Thymus (tissue), 11 donors: ENCODE results near the gene HOXB3. TPM values are rescaled to one million over a fixed set of nuclear protein-coding genes. Genes with fewer than 3 reads are reported as not detected.

ENCODE experiments used
- DNase-seq, 9 donors: peaks; one replicate each; pipeline ENCODE4 v3.0.0-alpha.2; 2013; ENCODE audit warnings: low spot score in 9 of 9, low read depth in 6 of 9, missing footprints in 1 of 9
- H3K27ac ChIP-seq, 2 donors: one replicate each; pipeline ENCODE4 v1.5.1; 2013; ENCODE audit warnings: control low read depth in 1 of 2, low read depth in 1 of 2, low read length in 1 of 2, mild to moderate bottlenecking in 1 of 2, moderate library complexity in 1 of 2
- H3K27me3 ChIP-seq, 2 donors: one replicate each; pipeline ENCODE4 v1.5.1; 2013; ENCODE audit warnings: low read length in 1 of 2; ENCODE audit not compliant: control insufficient read depth in 2 of 2, insufficient read depth in 1 of 2
- H3K36me3 ChIP-seq, 2 donors: one replicate each; pipeline ENCODE4 v1.5.1; 2013; ENCODE audit warnings: low read length in 1 of 2, mild to moderate bottlenecking in 1 of 2, moderate library complexity in 1 of 2; ENCODE audit not compliant: control insufficient read depth in 2 of 2, insufficient read depth in 2 of 2
- H3K4me1 ChIP-seq, 2 donors: one replicate each; pipeline ENCODE4 v1.5.1; 2013; ENCODE audit warnings: low read length in 2 of 2; ENCODE audit not compliant: control insufficient read depth in 2 of 2, insufficient read depth in 2 of 2
- H3K4me3 ChIP-seq, 2 donors: one replicate each; pipeline ENCODE4 v1.5.1; 2013; ENCODE audit warnings: low read length in 2 of 2, control low read depth in 1 of 2, mild to moderate bottlenecking in 1 of 2
- H3K9me3 ChIP-seq, 2 donors: one replicate each; pipeline ENCODE4 v1.5.1; 2013; ENCODE audit warnings: low read length in 1 of 2, mild to moderate bottlenecking in 1 of 2; ENCODE audit not compliant: control insufficient read depth in 2 of 2, insufficient read depth in 1 of 2
- WGBS: extraction: QIAGEN DNeasy Blood & Tissue Kit; methylation state at CpG from one replicate; pipeline ENCODE4 v1.1.7; 2013; 5-methylcytosine and 5-hydroxymethylcytosine counted together
- polyA plus RNA-seq: library from polyadenylated mRNA; stranded (reverse); fragments of 200-250 nt; gene quantifications from one replicate; pipeline ENCODE4 v1.2.3, GENCODE V29; 2013
- total RNA-seq: library from RNA; stranded (reverse); fragments of 120-200 nt; gene quantifications from one replicate; pipeline ENCODE4 v1.2.4, GENCODE V29; 2013
- donor health status: healthy.

The HOXB3 gene
- total and polyA plus RNA-seq, 2 donors = 1.5 to 3.3 TPM

DNA sequence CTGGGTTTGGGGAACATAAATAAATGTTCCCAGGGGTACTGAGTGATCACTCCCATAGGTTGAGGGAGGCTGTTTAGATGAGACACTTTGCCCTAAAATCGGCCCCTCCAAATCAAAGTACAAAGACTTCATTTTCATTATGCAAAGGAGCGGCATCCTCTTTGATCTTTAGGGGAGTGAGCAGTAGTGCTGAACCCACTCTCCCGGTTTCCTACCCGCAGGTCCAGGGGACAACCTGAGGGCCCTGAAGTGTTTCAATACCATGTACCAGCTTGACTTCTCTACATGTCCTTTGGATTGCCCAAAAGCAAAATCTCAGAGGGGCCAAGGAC lies 11.1 kb upstream of the HOXB3 start:
- 88% methylated on average over 4 of the region's 4 CpGs for WGBS
- H3K4me1 ChIP-seq = peaks cover 0 to 20% of the 10 kb centered on the region in 2 donors
- no peak for DNase-seq
- H3K36me3 ChIP-seq = no peaks in the 10 kb centered on the region
- H3K27me3 ChIP-seq = peaks cover 97 to 100% of the 10 kb centered on the region in 2 donors
- H3K27ac ChIP-seq = no peak overlapping the region
- H3K9me3 ChIP-seq = peaks cover 0 to 25% of the 10 kb centered on the region in 2 donors
- H3K4me3 ChIP-seq = no peak overlapping the region

DNA sequence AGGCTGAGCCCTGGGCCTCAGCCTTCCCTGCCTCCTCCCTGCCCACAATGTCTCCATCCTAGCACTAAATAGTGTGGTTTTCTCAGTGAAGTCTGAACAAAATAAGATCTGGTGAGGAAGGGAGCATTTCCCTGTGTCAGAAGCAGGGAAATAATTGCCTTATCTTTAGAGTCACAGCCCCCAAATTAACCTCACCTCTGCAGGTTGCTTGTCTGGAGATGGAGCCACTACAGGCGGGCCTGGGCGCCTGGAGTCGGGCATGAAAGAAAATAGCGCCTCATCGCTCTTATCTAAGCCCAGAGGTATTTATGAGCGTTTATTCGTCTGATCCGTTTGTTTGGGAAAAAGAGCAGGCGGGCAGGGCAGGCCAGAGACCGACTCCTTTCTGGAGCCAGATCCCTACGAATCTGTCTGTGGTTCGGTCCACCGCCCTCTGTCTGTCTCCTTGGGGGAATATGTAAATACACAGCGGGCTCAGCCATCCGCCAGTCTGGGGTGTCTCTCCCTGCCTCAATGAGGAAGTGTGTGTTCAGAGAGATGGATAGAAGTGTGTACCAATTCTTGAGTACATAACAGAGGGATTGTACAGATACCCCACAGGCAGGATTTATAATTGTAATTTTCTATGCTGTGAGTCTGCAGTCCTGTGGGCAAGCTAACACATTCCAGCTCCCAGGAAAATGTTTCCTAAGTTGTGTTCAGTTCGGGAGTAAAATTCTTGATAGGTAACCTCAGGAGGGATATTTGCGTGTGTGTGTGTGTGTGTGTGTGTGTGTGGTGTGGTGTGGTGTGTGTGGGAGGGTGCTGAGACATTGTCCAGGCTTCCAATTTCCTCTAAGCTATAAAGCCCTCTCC lies 10.4 kb upstream of the HOXB3 start:
- H3K27ac ChIP-seq = no peak overlapping the region
- H3K9me3 ChIP-seq = peaks cover 0 to 25% of the 10 kb centered on the region in 2 donors
- H3K4me3 ChIP-seq = no peak overlapping the region
- peaks cover 97 to 100% of the 10 kb centered on the region in 2 donors for H3K27me3 ChIP-seq
- 93% methylated on average over 17 of the region's 17 CpGs for WGBS
- DNase-seq = no peak
- peaks cover 0 to 24% of the 10 kb centered on the region in 2 donors for H3K4me1 ChIP-seq
- H3K36me3 ChIP-seq = no peaks in the 10 kb centered on the region

DNA sequence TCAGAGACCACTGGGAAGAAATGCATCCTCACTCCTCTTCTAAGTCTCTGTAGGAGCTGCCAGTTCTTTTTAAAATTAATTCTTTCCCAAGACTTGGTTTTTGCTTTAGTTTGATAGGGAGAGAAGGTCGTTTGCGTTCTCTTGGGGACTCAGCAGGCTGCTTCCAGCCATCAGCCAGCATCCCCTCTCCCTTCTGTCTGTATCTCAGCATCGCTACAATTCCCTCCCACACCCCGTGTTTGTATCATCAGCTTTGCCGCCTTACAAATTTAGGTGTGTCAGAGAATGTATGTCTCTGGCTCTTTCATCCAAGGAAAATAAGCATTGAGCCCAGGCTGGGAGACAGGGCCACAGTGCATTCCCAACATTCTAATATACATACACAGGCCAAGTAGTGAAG lies 9.3 kb upstream of the HOXB3 start:
- DNase-seq = no peak
- no peak overlapping the region for H3K4me3 ChIP-seq
- 92% methylated on average over 5 of the region's 5 CpGs for WGBS
- H3K36me3 ChIP-seq = peaks cover 0 to 4% of the 10 kb centered on the region in 2 donors
- peaks cover 0 to 24% of the 10 kb centered on the region in 2 donors for H3K4me1 ChIP-seq
- H3K27ac ChIP-seq = no peak overlapping the region
- peaks cover 97 to 100% of the 10 kb centered on the region in 2 donors for H3K27me3 ChIP-seq
- peaks cover 0 to 25% of the 10 kb centered on the region in 2 donors for H3K9me3 ChIP-seq

DNA sequence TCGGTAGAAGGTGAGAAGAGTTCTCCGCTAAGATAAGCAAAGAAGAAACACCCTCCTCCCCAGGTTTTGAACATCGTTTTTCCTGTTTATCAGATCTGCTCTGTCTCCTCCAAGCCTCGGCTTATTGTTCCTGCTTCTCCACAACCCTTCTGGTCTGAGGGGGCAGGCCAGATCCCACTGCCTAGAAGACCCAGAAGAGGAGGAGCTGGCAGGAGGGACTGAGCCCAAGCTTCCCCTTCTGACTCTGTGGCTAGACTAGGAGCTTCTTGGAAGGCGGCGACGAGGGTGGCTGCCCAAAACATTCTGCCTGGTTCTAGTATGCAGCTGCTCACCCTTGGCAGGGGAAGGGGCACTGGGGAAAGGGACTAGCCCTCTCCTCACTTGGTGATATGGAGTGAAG lies 8.7 kb upstream of the HOXB3 start:
- H3K4me3 ChIP-seq = no peak overlapping the region
- H3K36me3 ChIP-seq = peaks cover 0 to 4% of the 10 kb centered on the region in 2 donors
- no peak for DNase-seq
- H3K9me3 ChIP-seq = peaks cover 0 to 19% of the 10 kb centered on the region in 2 donors
- H3K27me3 ChIP-seq = peaks cover 97 to 100% of the 10 kb centered on the region in 2 donors
- peaks cover 0 to 24% of the 10 kb centered on the region in 2 donors for H3K4me1 ChIP-seq
- WGBS = 73% methylated on average over 7 of the region's 7 CpGs
- no peak overlapping the region for H3K27ac ChIP-seq

DNA sequence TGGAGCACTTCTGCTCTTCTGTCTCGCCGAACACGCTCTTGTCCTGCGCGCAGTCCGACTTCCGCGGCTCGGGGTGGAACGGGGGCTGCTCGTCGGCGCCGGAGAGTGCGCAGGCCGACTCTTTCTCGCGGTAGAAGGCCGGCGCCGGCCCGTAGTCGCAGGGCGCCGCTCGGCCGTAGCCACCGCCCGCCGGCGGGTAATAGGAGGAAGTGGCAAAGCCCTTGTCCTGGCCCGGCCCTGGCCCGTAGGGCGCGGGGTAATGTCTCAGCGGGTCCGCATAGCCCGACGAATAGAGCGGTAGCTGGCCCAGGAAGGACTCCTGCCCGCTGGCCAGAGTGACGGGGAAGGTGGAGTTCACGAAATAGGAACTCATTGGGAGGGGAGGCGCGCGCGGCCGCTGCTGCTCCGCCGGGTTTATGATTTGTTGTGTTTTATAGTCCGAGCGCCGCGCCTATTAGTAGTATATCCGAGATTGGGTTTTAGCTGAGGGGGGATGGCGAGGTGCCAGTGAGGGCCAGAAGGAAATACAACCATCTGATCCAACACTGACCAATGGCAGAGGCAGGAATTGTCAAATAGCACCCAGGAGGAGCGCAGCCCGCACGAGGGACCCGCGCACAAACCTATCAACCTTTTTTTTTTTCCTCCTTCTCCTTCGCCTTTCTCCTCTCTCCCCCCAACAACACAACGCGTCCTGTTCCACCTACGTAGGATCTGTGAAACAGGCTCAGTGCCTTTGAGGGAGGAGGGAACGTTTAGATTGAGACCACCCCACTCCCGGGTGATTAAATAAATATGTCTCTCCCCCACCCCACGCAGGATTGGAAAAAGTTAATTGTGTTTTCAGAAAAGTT lies 8.0 kb upstream of the HOXB3 start:
- H3K27me3 ChIP-seq = peaks cover 95 to 100% of the 10 kb centered on the region in 2 donors
- H3K4me3 ChIP-seq = peak overlapping the region in 1 of 2 donors; percentile 11
- peaks cover 0 to 29% of the 10 kb centered on the region in 2 donors for H3K4me1 ChIP-seq
- H3K9me3 ChIP-seq = peaks cover 0 to 16% of the 10 kb centered on the region in 2 donors
- no peak overlapping the region for H3K27ac ChIP-seq
- no peak for DNase-seq
- WGBS = 3% methylated on average over 68 of the region's 68 CpGs
- peaks cover 0 to 4% of the 10 kb centered on the region in 2 donors for H3K36me3 ChIP-seq

DNA sequence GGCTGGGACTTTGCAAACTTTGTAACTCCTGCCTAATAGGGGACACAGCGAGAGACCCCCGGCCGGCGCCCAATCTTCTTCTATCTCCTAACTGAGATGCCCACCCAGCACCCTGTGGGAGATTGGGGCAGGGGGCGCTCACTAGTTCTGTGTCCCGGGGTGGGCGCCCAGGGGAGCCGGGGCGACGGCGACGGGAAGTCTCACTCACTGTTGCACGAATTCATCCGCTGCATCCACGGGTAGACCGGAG lies 7.4 kb upstream of the HOXB3 start:
- H3K9me3 ChIP-seq = peaks cover 0 to 10% of the 10 kb centered on the region in 2 donors
- no peak for DNase-seq
- WGBS = 1% methylated on average over 16 of the region's 16 CpGs
- no peak overlapping the region for H3K27ac ChIP-seq
- H3K36me3 ChIP-seq = peaks cover 0 to 4% of the 10 kb centered on the region in 2 donors
- peaks cover 0 to 29% of the 10 kb centered on the region in 2 donors for H3K4me1 ChIP-seq
- peak overlapping the region in 1 of 2 donors; percentile 11 for H3K4me3 ChIP-seq
- H3K27me3 ChIP-seq = peaks cover 95 to 100% of the 10 kb centered on the region in 2 donors

DNA sequence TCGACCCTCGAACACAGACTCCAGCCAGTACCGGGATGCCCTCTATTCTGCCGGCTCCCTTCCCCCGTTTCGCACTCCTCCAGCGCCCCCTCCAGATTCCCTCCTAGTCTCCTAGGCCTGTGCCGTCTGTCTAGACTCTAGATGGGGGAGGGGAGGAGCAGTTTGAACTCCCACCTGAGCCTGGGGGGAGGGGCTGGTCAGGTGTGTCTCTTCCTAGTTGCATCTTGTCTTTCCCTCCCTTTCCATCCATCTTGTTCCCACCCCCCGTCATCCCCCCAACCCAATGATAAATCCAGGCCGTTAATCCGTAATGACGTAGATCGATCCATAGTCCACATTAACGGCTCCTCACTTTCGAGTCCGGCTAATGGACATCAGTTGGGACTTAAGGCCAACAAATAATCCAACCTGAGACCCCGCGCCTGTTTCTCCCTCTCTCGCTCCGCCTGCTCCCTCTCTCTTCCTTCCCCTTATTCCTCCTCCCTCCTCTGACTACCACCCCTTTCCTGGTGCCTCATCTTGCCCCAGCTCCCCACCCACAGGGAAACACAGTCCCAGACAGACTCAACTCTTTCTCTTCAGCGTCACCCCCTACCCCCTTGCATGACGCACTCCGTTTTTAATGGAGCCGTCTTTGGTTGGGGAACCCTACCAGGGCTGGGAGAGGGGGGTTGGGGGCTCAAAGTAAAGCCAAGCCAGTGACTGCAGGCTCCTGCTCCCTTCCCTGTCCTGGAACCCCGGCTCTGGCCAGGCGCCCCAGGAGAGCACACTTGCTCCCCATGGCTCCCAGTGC lies 6.9 kb upstream of the HOXB3 start:
- WGBS = 5% methylated on average over 26 of the region's 26 CpGs

DNA sequence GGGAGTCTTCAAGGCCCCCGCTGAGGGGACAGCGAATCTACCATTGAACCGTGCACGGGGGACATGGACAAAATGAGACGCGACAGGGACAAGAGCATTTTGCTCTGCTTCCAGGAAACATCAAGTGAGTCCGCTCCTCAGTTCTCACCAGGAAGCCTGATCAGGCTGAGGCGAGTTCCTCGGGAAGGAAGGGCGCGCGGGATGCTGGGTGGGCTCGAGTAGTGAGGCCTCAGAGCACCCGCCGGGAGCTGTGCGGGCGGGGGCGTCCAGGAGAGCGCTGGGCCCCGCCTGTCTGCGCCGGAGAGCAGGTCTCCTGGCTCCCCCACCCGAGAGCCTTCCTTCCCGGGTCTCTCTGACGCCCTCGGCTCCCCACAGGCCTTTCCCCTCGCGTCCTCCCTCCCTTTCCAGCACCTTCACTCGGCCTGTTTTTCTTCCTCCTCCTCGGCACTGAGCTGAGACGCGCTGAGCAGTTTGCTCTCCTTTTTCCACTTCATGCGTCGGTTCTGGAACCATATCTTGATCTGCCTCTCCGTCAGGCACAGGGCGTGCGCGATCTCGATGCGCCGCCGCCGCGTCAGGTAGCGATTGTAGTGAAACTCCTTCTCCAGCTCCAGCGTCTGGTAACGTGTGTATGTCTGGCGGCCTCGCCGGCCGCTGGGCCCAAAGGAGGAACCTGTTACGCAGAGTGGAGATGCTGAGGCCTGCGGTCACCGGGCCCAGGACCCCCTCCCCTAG lies 6.1 kb upstream of the HOXB3 start:
- WGBS = 21% methylated on average over 54 of the region's 54 CpGs
- Histone ChIP-seq H3K4me1 (peaks cover 0 to 27% of the 10 kb centered on the region in 2 donors), H3K4me3 (no peak overlapping the region), H3K27ac (no peak overlapping the region), H3K36me3 (peaks cover 0 to 4% of the 10 kb centered on the region in 2 donors), H3K9me3 (peaks cover 0 to 5% of the 10 kb centered on the region in 2 donors), H3K27me3 (peaks cover 94 to 100% of the 10 kb centered on the region in 2 donors)
- DNase-seq = no peak

More for the DNA sequence above, 6.9 kb upstream of the HOXB3 start:
- Histone ChIP-seq H3K27me3 (peaks cover 95 to 100% of the 10 kb centered on the region in 2 donors), H3K27ac (no peak overlapping the region), H3K36me3 (peaks cover 0 to 4% of the 10 kb centered on the region in 2 donors), H3K9me3 (peaks cover 0 to 8% of the 10 kb centered on the region in 2 donors), H3K4me3 (no peak overlapping the region), H3K4me1 (peaks cover 0 to 27% of the 10 kb centered on the region in 2 donors)
- no peak for DNase-seq
